ENCODE measurements around the gene PCK2. TPM values are rescaled to one million over a fixed set of nuclear protein-coding genes. Genes with fewer than 3 reads are reported as not detected.

PCK2 gene
- total and polyA plus RNA-seq, 4 donors: 39.8 to 250 (median 221) TPM

DNA sequence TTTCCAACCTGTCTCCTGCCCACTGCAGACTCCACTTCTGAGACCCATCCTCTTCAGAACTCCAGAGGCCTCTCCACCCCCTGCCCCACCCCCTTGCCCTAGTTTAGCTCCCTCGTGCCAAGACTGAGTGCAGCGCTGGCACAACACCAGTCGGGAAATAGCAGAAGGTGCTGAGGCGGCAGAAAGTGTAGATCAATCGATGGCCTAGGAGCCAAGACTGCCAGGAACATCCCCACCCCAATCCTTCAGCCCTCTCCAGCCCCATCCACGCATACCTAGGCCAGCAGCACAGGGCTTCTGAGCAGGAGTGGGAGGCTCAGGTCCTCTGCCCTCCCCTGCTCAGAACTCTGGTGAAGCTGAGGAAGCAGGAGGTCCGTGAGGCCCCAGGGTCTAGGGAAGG is 21.7 kb upstream of the PCK2 start:
- WGBS: 26% methylated on average over 7 of the region's 7 CpGs
- Histone ChIP-seq H3K4me1 (ENCODE audit: control insufficient read depth in 4 of 4, insufficient read depth in 4 of 4, low read length in 3 of 4) (peaks cover 35 to 62% (median 54%) of the 10 kb centered on the region in 4 donors), H3K36me3 (ENCODE audit: control insufficient read depth in 4 of 4, insufficient read depth in 3 of 4, low read depth in 1 of 4, low read length in 3 of 4) (no peaks in the 10 kb centered on the region), H3K9ac (ENCODE audit: low read depth in 1 of 2, low read length in 2 of 2) (peak overlapping the region in 1 of 2 donors; percentile 17), H3K4me3 (ENCODE audit: low read depth in 1 of 3, low read length in 3 of 3) (no peak overlapping the region), H3K27me3 (ENCODE audit: control insufficient read depth in 4 of 4, insufficient read depth in 4 of 4, low read length in 3 of 4) (no peaks in the 10 kb centered on the region), H3K27ac (ENCODE audit: low read depth in 1 of 2, low read length in 2 of 2) (peak overlapping the region in 1 of 2 donors; percentile 24), H3K9me3 (ENCODE audit: control insufficient read depth in 4 of 4, low read length in 3 of 4) (no peaks in the 10 kb centered on the region)
- TF ChIP-seq RXRA (IDR thresholded peaks at IDR 0.05) (peak in 1 of 2 donors; percentile 10), HNF4A (conservative IDR thresholded peaks at IDR 0.05) (peak; percentile 5 to 12), HNF4G (IDR thresholded peaks at IDR 0.05) (no peak)
- TF ChIP-seq, protein P1, sequence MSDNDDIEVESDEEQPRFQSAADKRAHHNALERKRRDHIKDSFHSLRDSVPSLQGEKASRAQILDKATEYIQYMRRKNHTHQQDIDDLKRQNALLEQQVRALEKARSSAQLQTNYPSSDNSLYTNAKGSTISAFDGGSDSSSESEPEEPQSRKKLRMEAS (IDR thresholded peaks at IDR 0.05): no peak
- DNase-seq (ENCODE audit: low spot score): no peak

DNA sequence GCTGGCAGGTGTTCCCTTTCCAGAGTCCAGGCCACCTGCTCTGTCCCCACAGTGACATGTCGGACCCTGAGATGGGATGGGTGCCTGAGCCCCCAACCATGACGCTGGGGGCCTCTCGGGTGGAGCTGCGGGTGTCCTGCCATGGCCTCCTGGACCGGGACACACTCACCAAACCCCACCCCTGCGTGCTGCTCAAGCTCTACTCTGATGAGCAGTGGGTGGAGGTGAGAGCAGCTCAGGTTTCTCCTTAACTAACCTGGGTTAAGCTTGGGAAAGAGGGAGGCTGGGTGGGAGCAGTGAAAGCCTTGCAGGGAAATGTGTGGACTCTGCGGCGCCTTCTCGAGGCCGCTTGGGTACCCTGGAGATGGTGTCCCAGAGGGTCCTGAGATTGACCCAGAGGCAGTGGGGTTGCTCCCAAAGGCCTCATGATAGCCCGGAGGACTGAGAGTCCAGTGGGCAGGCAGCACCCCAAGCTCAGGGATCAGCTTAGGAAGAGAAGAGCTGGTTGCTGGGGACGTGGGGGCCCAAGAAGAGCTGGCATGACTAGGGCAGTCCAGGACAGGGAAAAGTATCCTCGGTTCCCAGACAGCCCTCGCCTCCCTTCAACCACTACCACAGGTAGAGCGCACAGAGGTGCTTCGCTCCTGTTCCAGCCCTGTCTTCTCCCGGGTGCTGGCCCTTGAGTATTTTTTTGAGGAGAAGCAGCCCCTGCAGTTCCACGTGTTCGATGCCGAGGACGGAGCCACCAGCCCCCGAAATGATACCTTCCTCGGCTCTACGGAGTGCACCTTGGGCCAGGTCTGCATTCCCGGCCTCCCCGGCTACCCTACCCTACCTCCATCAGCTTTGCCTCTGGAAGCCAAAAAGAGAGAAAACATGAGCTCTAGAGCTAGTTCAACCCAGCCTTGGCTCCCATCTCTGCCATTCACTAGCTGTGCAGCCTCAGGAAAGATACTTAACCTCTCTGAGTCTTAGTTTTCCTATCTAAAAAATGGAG is 20.9 kb upstream of the PCK2 start:
- Histone ChIP-seq H3K27ac (ENCODE audit: low read depth in 1 of 2, low read length in 2 of 2) (peak overlapping the region in 1 of 2 donors; percentile 24), H3K27me3 (ENCODE audit: control insufficient read depth in 4 of 4, insufficient read depth in 4 of 4, low read length in 3 of 4) (no peaks in the 10 kb centered on the region), H3K4me3 (ENCODE audit: low read depth in 1 of 3, low read length in 3 of 3) (no peak overlapping the region), H3K9ac (ENCODE audit: low read depth in 1 of 2, low read length in 2 of 2) (peak overlapping the region in 1 of 2 donors; percentile 17), H3K9me3 (ENCODE audit: control insufficient read depth in 4 of 4, low read length in 3 of 4) (no peaks in the 10 kb centered on the region), H3K36me3 (ENCODE audit: control insufficient read depth in 4 of 4, insufficient read depth in 3 of 4, low read depth in 1 of 4, low read length in 3 of 4) (no peaks in the 10 kb centered on the region), H3K4me1 (ENCODE audit: control insufficient read depth in 4 of 4, insufficient read depth in 4 of 4, low read length in 3 of 4) (peaks cover 30 to 55% (median 47%) of the 10 kb centered on the region in 4 donors)
- no peak for TF ChIP-seq NR2F2 (IDR thresholded peaks at IDR 0.05)
- TF ChIP-seq FOXA1 (IDR thresholded peaks at IDR 0.05): no peak
- no peak for TF ChIP-seq YY1 (IDR thresholded peaks at IDR 0.05)
- no peak for TF ChIP-seq EGR1 (IDR thresholded peaks at IDR 0.05; ENCODE audit: low read depth in 2 of 2)
- TF ChIP-seq TAF1 (conservative IDR thresholded peaks at IDR 0.05): no peak
- TF ChIP-seq, protein P2, sequence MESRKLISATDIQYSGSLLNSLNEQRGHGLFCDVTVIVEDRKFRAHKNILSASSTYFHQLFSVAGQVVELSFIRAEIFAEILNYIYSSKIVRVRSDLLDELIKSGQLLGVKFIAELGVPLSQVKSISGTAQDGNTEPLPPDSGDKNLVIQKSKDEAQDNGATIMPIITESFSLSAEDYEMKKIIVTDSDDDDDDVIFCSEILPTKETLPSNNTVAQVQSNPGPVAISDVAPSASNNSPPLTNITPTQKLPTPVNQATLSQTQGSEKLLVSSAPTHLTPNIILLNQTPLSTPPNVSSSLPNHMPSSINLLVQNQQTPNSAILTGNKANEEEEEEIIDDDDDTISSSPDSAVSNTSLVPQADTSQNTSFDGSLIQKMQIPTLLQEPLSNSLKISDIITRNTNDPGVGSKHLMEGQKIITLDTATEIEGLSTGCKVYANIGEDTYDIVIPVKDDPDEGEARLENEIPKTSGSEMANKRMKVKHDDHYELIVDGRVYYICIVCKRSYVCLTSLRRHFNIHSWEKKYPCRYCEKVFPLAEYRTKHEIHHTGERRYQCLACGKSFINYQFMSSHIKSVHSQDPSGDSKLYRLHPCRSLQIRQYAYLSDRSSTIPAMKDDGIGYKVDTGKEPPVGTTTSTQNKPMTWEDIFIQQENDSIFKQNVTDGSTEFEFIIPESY (IDR thresholded peaks at IDR 0.05): no peak
- TF ChIP-seq, protein P1 (IDR thresholded peaks at IDR 0.05): no peak
- no peak for TF ChIP-seq JUND (IDR thresholded peaks at IDR 0.05)
- no peak for TF ChIP-seq GABPA (IDR thresholded peaks at IDR 0.05 in 1 of 2, conservative IDR thresholded peaks at IDR 0.05 in 1 of 2)
- no peak for TF ChIP-seq REST (IDR thresholded peaks at IDR 0.05)
- no peak for TF ChIP-seq SP1 (IDR thresholded peaks at IDR 0.05)
- WGBS: 86% methylated on average over 26 of the region's 26 CpGs
- no peak for DNase-seq (ENCODE audit: low spot score)

All from liver (tissue), 9 donors.